IPS-NIHi7 (cell line): ENCODE measurements around the gene FXR1.

Source experiments
- DNase-seq: peaks from one replicate; pipeline ENCODE4 v3.0.0; 2012; ENCODE audit warnings: mixed read lengths; ENCODE audit errors: extremely low spot score

The FXR1 gene

GRCh38 chr3:181007262-181007661 lies 94.8 kb downstream of the FXR1 start:
- DNase-seq, result no peak

GRCh38 chr3:181008796-181009195 lies 96.3 kb downstream of the FXR1 start:
- DNase-seq, result no peak

- no peak for DNase-seq
These were observed 96.8 kb downstream of the FXR1 start for GRCh38 chr3:181009225-181009624.

- DNase-seq, result no peak
These were observed 105.2 kb downstream of the FXR1 start for GRCh38 chr3:181017690-181018089.

GRCh38 chr3:181025204-181025603 lies 112.7 kb downstream of the FXR1 start:
- no peak for DNase-seq

- no peak for DNase-seq
These were observed 118.5 kb downstream of the FXR1 start for GRCh38 chr3:181030948-181031347.
